Type B pancreatic cell (in vitro differentiated cells): ENCODE results near the gene GLI3. TPM values are rescaled to one million over a fixed set of nuclear protein-coding genes. Genes with fewer than 3 reads are reported as not detected.

ENCODE experiments used
- DNase-seq: peaks from one replicate; pipeline ENCODE4 v3.0.0; 2021; ENCODE audit warnings: mixed read lengths; ENCODE audit not compliant: unreplicated experiment; ENCODE audit errors: extremely low spot score
- H3K27ac Mint-ChIP-seq: 2 replicates; pipeline ENCODE4 v1.8.0; 2021; ENCODE audit warnings: mild to moderate bottlenecking, mixed read lengths
- H3K27me3 Mint-ChIP-seq: 2 replicates; pipeline ENCODE4 v1.8.0; 2021; ENCODE audit warnings: mixed read lengths
- H3K36me3 Mint-ChIP-seq: 2 replicates; pipeline ENCODE4 v1.8.0; 2021; ENCODE audit warnings: mixed read lengths
- H3K4me1 Mint-ChIP-seq: one replicate; pipeline ENCODE4 v1.8.0; 2021; ENCODE audit warnings: mixed read lengths; ENCODE audit not compliant: unreplicated experiment
- H3K4me3 Mint-ChIP-seq: 2 replicates; pipeline ENCODE4 v1.8.0; 2021; ENCODE audit warnings: mild to moderate bottlenecking, mixed read lengths
- H3K9me3 Mint-ChIP-seq: 2 replicates; pipeline ENCODE4 v1.8.0; 2021; ENCODE audit warnings: mixed read lengths
- total RNA-seq: library from RNA; stranded (reverse); gene quantifications from 2 replicates; pipeline ENCODE4 v1.2.1, GENCODE V29; 2021; ENCODE audit warnings: low replicate concordance
- TF ChIP-seq, protein P1 (sequence below): fragments of 200-600 bp; sonication (generic); conservative IDR thresholded peaks from 2 replicates; pipeline ENCODE4 v1.5.0; 2021; ENCODE audit warnings: antibody characterized with exemption, mild to moderate bottlenecking

The GLI3 gene
- total RNA-seq, 1 donor from 2014 or later = 141 TPM

DNA sequence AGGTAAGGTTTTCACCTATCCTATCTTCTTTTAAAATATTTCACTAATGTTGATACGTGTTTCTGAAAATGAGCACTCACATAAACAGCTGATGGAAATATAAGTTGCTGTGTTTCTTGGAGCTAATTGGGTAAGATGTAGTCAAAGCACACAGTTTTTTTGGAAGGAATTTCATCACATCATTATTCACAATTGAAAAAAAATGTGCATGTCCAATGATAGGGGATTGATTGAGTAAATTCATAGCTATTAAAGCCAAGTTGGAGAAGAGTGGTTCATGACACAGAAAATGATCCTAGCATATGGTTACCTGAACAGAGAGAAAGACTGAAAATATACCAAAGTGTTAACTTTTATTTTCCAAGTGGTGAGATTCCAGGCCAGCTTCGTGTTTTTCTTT lies 29.6 kb downstream of the GLI3 start:
- H3K9me3 Mint-ChIP-seq = peaks cover 6% of the 10 kb centered on the region
- TF ChIP-seq, protein P1, sequence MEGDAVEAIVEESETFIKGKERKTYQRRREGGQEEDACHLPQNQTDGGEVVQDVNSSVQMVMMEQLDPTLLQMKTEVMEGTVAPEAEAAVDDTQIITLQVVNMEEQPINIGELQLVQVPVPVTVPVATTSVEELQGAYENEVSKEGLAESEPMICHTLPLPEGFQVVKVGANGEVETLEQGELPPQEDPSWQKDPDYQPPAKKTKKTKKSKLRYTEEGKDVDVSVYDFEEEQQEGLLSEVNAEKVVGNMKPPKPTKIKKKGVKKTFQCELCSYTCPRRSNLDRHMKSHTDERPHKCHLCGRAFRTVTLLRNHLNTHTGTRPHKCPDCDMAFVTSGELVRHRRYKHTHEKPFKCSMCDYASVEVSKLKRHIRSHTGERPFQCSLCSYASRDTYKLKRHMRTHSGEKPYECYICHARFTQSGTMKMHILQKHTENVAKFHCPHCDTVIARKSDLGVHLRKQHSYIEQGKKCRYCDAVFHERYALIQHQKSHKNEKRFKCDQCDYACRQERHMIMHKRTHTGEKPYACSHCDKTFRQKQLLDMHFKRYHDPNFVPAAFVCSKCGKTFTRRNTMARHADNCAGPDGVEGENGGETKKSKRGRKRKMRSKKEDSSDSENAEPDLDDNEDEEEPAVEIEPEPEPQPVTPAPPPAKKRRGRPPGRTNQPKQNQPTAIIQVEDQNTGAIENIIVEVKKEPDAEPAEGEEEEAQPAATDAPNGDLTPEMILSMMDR = no peak
- no peak overlapping the region for H3K4me3 Mint-ChIP-seq
- H3K27me3 Mint-ChIP-seq = no peaks in the 10 kb centered on the region
- H3K4me1 Mint-ChIP-seq = peaks cover 21% of the 10 kb centered on the region
- H3K27ac Mint-ChIP-seq = no peak overlapping the region
- peaks cover 52% of the 10 kb centered on the region for H3K36me3 Mint-ChIP-seq
- DNase-seq = no peak

DNA sequence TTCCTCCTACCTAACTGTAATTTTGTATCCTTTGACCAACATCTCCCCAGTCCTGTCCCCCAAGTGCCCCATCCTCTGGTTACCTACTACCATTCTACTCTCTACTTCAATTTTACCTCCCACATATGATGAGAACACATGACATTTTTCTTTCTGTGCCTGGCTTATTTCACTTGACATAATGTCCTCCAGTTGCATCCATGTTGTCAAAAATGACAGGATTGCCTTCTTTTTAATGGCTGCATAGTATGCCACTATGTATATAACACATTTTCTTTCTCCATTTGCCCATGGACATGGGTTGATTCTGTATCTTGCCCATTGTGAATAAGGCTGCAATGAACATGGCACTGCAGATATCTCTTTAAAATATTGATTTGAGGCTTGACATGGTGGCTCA lies 33.7 kb downstream of the GLI3 start:
- Mint-ChIP-seq H3K4me3 (no peak overlapping the region), H3K27me3 (no peaks in the 10 kb centered on the region), H3K36me3 (peaks cover 35% of the 10 kb centered on the region), H3K4me1 (peaks cover 16% of the 10 kb centered on the region), H3K27ac (no peak overlapping the region), H3K9me3 (peaks cover 6% of the 10 kb centered on the region)
- DNase-seq = no peak
- TF ChIP-seq, protein P1 = no peak

DNA sequence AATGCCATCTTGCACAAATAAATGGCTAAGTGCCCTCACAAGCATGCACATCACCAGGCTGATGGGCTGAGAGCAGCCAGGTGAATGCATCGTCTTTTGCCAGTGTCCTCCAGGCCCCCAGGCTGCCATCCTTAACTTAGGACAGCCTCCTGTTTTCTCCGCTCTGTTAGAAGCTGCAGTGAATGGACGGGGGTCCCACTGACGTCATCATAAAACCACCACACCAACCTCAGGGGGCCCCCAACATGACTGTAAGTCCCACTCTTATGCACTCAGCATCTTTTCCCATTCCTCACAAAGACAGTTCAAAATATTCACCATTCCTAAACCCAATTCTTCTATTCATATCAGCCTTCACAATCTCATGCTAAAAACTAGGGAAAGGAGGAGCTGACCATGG lies 34.4 kb downstream of the GLI3 start:
- DNase-seq = no peak
- peaks cover 16% of the 10 kb centered on the region for H3K4me1 Mint-ChIP-seq
- no peaks in the 10 kb centered on the region for H3K27me3 Mint-ChIP-seq
- peaks cover 6% of the 10 kb centered on the region for H3K9me3 Mint-ChIP-seq
- no peak overlapping the region for H3K27ac Mint-ChIP-seq
- H3K36me3 Mint-ChIP-seq = peaks cover 33% of the 10 kb centered on the region
- H3K4me3 Mint-ChIP-seq = no peak overlapping the region
- TF ChIP-seq, protein P1 = no peak

DNA sequence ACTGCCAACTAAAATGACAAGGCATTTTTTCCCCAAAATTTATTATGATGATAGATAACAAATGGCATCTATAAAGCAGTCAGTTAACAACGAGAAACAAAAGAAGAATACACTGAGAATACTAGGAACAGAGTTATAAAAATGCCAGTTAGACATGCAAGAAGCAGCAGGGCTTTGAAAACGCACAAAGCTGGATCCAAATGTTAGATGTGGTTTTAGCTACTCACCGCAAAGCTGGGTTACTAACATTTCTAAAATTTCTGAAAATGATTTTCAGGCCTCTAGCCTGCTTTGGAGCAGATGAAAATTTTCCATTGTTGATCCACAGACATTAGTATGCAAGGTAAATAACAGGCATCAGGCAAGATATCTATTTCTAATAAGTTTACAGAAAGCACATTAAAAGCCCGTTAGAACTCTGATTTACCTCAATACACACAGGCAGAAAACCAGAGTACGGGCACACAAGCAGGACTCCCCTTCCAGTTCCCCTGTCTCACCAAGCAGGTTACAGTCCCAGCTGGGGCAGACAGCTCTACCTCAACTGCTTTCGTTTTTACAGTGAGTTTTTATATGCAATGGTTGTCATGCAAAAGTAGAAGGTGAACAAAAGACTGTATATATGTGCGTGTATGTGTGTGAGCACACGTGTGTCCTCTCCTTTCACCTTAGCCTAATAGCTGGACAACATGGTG lies 37.9 kb downstream of the GLI3 start:
- H3K27ac Mint-ChIP-seq = no peak overlapping the region
- H3K36me3 Mint-ChIP-seq = peaks cover 31% of the 10 kb centered on the region
- no peak overlapping the region for H3K4me3 Mint-ChIP-seq
- no peak for DNase-seq
- peaks cover 3% of the 10 kb centered on the region for H3K9me3 Mint-ChIP-seq
- TF ChIP-seq, protein P1 = no peak
- peaks cover 32% of the 10 kb centered on the region for H3K4me1 Mint-ChIP-seq
- H3K27me3 Mint-ChIP-seq = no peaks in the 10 kb centered on the region

DNA sequence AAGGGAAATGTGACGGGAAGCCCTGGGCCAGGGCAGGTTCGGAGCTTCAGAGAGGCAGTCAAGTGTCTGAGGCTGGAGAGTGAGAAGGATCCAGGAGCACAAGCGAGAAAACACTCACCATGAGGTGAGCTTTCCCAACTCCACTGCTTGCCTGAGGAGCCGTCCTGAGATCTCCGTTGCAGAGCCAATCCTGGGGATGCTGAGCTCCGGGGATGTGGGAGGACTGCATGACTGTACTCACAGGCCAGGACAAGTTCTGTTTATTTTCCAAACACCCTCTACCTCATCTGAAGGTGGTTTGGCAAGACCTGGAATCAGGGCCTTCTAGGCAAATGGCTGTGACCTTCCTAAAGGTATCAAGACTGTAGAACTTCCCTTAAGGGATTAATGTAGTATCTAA lies 38.7 kb downstream of the GLI3 start:
- H3K4me3 Mint-ChIP-seq = no peak overlapping the region
- H3K9me3 Mint-ChIP-seq = no peaks in the 10 kb centered on the region
- peaks cover 40% of the 10 kb centered on the region for H3K4me1 Mint-ChIP-seq
- TF ChIP-seq, protein P1 = no peak
- no peaks in the 10 kb centered on the region for H3K27me3 Mint-ChIP-seq
- DNase-seq = no peak
- peaks cover 26% of the 10 kb centered on the region for H3K36me3 Mint-ChIP-seq
- H3K27ac Mint-ChIP-seq = no peak overlapping the region
